GM04504 (cell line): ENCODE results near the gene HK3.

Experiments
- DNase-seq: peaks from one replicate; pipeline ENCODE4 v3.0.0-alpha.2; 2012; ENCODE audit warnings: low read depth

Gene HK3

DNA sequence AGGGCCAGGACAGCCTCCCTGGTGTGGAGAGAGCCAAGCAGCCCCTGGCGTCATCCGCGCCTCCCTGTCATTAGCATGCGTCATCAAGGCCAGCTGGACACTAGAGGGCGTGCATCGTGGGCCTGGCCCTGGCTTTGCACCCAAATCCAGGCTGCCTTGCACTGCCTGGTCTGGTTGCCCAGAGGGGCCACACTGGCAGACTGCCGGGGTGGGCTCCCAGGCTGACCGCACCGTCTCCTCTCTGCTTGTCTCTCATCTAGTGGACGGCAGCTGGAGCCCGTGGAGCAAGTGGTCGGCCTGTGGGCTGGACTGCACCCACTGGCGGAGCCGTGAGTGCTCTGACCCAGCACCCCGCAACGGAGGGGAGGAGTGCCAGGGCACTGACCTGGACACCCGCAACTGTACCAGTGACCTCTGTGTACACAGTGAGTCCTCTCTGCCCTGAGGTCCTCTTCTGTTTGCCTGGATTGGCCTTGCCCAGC, 29.0 kb downstream of the HK3 start:
- DNase-seq: peak; percentile 17

DNA sequence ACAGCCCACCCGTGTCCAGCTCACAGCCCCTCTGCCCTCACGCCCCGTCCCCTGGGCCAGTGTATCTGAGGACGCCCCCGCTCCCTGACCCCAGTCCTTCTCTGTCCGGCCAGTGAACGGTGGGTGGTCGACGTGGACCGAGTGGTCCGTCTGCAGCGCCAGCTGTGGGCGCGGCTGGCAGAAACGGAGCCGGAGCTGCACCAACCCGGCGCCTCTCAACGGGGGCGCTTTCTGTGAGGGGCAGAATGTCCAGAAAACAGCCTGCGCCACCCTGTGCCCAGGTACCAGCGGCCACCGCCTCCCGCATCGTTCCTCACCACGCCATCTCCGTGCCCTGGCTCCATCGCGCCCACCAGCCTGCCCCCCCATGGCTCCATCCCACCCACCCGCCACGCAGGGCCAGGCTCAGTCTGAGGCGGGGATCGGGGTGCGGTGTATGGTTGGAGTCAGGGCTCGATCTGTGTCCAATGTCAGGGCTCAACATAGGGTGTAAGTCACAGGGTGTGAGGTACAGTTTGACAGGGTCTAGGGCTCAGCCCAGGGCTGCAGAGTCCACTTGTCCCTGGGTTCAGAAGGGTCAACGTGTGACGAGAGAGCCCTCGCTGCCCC, 29.5 kb downstream of the HK3 start:
- DNase-seq: no peak

DNA sequence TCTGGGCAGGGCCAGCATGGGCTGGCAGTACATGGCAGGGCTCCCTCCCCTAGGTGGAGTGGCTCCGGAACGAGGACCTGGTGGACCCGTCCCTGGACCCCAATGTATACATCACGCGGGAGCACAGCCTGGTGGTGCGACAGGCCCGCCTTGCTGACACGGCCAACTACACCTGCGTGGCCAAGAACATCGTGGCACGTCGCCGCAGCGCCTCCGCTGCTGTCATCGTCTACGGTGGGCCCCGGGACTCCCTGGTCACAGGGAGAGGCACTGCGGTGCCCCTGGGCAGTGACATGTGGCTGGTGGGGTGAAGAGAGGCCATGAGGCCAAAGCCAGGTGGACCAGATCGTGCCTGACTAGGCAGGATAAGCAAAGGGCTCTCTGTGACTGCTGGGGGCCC, 30.4 kb downstream of the HK3 start:
- no peak for DNase-seq

DNA sequence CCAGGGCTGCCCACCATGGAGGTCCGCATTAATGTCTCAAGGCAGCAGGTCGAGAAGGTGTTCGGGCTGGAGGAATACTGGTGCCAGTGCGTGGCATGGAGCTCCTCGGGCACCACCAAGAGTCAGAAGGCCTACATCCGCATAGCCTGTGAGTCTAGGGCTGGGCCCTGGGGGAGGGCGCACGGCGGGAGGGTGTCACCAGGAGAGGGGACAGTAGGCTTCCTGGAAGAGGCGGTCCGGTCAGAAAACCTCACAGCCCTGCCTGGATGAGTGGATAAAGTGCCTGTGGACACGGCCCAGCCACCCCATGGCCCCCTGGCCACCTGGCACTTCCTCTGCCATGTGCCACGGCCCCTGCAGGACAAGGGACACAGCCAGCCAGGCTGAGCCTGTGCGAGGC, 31.0 kb downstream of the HK3 start:
- no peak for DNase-seq

DNA sequence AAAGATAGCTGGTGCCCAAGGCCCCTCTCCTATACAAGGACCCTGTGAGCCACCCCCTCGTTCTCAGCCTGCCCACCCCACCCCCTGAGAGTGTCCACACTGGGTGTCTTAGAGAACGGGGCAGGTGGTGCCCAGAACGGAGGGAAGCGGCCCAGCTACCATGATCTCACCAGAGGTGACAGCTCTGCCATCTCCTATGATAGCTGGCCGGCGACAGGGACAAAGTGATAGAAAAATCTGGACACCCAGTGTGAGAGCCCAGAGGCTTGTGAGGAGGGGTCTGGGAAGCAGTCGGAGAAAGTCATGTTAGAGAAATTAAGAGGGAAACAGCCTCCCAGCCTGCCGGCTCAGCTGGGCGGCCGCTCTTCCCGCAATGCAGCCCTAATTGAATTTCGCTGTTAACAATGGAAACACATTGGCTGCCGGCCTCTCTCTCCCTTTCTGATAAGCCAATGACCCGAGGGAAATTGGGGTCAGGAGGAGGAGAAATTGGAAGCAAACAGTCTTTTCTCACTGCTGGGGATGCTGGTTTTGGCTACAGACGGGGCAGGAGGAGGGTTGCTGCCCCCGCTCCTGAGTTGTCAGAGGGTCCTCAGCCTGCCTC, 32.3 kb downstream of the HK3 start:
- DNase-seq: no peak

DNA sequence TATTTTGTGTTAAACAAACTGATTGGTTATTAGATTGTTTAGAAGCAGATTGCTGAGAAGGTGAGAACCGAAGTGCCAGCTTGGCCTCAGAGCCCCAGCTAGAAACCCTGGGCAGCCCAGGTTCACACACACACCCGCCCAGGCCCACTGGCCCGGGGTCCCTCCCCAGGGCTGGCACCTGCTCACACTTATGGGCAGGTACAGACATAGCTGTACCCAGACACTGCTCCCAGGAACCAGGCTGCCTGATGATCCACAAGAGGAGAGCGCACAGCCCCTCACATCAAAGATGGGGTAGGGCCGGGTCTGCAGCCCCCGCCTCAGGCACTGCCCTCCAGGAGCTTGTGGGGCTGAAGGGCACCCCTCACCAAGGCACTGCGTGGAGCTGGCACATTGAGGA, 33.2 kb downstream of the HK3 start:
- DNase-seq: no peak

DNA sequence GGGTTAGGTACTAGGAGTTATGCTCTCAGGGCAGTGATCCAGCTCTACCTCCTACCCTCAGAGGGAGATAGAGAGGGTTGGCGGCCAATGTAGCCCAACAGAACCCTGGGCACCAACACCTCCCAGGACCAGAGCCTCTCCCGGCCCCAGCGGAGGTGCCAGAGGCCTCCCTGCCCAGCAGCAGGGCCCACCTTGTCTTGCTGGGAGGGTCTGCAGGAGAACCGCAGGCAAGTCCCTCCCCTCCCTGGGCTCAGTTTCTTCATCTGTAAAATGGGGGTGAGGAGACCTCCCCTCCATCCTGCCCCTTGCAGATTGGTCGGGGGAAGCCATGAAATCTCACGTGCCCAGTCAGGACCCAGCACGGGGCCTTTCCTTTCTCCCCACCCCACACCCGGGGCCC, 34.4 kb downstream of the HK3 start:
- DNase-seq: no peak

DNA sequence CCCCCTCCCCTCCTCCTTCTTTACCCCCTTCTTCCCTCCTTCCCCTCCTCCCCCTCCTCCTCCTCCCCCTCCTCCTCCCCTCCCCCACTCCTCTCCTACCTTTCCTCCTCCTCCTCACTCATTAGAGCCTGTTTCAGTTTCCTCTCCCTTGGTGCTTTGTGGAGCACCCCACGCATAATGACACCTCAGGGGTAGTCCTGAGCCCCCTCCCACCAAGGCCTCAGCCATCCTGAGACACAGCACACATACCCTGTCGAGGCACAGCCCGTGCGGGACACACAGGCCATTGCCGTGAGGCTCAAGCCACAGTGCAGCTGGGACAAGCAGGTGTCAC, 35.4 kb downstream of the HK3 start:
- DNase-seq: no peak

DNA sequence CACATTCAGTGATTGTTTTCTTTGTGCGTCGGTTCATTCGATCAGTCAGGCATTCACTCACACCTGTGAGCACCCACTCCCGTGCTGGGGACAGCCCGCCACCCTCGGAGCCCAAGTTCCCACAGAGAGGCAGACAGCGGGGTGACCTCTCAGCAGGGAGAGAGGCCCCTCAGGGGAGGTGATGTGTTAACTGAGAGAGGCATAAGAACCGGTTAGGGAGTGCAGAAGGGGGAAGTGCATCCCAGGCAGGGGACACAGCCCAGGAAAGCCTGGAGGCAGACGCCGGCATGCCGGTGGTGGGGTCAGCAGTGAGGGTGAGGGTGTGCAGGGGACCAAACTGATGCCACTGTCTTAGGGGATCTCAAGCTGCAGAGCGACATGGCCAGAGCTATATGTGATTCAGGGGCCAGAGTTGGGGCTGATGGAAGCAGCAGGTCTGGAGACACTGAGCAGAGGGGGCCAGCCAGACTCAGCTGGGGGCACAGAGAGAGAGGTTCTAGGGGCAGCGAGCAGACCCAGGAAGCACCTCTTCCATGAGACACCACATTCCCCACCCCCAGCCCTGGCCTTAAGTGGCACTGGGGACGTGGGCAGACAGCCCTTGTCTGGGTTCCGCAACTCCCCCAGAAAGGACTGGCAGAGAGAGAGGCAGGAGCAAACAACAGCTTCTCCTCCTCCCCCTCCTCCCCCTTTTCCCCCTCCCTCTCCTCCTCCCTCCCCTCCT, 35.9 kb downstream of the HK3 start:
- DNase-seq: no peak

DNA sequence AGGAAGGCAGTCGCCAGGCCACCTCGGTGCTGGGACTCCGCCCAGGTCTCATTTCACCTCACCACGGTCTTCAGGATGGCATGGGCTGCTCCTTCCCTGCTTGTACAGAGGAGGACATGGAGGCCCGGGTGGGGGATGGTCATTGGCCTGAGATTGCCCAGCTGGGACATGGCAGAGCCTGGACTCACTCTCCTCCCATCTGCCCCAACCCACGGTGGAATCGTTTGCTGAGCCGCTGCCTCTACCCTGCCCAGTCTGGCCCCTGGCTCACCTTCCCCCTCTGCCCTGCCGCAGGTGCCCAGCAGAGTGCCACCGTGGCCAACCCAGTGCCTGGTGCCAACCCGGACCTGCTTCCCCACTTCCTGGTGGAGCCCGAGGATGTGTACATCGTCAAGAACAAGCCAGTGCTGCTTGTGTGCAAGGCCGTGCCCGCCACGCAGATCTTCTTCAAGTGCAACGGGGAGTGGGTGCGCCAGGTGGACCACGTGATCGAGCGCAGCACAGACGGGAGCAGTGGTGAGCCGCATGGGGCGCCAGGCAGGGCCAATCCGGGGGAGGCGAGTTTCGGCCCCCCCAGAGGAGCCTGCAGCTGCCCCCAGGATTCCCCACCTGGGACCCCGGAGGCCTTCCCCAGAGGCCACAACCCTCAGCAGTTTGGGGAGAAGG, 36.7 kb downstream of the HK3 start:
- DNase-seq: no peak

DNA sequence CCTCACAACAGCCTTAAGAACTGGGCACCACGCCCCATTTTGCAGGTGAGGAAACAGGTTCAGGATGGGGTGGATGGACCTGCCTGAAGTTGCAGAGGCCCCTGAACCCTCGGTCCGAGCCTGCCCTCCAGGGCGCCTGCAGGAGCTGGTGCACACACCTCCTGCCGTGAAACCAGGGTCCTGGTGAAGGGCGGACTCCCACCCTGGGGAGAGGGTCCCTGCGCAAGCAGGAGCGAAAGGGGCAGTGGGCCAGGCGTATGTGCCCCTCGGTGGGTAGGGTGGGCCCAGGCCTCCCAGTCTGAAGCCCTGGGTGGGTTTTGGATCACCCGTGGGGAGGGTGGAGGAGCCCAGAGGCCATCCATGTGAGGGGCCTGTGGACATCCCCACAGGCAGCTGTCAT, 37.9 kb downstream of the HK3 start:
- DNase-seq: no peak

DNA sequence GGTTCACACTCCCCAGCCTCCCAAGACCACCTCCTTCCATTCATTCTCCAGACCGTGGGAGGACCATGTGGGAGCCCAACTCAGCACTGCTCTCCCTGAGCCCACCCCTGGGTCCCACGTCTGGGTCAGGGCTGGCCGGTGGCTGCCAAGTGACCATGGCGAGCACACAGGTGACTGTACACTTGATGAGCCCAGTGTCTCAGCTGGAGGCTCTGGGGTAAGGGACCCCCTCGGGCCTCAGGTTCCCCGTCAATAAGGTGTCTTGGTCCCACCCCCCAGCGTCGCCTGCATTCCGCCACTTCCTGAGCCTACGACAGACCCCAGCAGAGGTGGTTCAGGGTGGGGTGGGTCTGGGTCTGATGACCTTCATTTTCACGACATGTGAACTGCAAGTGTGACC, 38.8 kb downstream of the HK3 start:
- no peak for DNase-seq

DNA sequence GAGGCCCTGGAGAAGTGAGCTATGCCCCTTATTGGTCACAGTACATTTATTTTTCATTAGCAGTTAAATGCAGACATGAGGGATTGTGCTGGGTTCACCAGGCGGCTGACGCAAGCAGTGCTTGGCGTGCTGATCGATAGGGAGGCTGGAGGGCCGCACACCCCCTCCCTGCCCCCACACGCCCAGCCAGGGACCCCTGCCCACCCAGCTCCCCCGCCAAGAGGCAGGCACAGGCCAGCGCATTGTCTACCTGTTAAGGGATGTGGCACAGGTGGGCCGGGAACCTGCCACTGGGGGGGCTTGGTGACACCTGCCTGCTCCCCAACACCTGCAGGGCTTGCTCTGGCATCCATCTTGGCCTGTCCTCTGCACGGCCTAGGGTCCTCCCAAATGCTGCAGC, 39.2 kb downstream of the HK3 start:
- DNase-seq: no peak

DNA sequence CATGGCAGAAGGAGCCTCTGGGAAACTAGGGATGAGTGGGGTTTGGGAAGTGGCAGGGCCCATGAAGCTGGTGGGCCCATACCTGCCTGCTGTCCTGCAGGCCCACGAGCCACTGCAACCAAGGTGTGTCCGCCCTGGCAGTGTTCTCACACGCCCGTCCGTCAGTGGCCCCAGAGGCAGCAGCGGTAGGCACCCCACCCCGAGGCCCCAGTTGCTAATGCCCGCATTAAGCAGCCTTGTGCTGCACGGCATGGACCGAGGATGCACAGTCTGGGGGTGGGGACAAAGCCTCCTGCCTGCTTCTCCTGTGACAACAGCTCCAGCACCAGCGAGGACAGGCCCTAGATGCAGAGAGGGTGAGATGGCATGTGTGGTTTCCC, 41.3 kb downstream of the HK3 start:
- DNase-seq: no peak

DNA sequence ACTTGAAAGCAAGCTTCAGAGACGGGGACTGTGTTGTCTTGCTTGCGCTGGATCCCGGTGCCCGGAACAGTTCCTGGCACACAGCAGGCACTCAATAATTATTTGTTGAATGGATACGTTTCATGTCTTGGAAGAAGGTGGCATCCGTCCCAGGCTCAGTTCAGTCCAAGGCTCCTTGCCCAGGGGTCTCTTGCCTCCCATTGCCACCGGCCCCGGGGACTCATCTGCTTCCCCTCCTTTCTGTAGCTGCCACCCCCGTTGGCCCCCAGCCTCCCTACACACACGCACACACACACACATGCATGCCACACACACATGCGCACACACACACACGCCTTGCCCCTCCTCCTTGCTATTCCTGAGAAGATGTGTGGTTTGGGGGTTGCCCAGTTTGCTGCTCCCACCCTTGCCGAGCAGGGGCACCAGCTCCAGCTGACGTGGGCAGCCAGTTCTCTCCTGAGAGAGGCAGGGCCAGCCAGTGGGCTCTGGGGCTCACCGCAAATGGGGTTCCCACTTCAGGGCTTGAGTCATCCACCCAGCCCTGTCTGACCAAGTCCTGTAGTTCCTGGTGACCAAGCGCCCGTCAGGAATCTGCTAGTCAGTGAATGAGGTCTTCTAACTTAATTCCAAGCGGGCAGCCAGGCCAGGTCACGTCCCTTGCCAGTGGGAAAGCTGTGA, 41.8 kb downstream of the HK3 start:
- DNase-seq: no peak

DNA sequence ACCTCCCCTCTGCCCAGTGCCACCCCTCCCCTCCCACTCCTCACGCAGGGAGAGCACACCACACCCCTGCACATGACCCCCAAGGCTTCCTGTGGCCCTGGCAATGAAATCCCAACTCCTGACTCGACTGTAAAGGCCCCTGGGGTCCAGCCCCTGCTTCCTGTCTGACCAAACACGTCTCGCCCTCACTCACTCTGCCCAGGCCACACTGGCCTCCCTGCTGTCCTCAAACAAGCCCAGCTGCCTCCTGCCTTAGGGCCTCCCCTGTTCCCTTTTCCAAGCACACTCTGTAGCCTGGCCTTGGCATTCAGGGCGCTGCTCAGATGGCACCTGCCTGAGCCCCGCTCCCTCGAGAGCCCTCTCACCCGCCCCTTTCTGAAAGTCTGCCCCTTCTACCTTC, 42.4 kb downstream of the HK3 start:
- no peak for DNase-seq

DNA sequence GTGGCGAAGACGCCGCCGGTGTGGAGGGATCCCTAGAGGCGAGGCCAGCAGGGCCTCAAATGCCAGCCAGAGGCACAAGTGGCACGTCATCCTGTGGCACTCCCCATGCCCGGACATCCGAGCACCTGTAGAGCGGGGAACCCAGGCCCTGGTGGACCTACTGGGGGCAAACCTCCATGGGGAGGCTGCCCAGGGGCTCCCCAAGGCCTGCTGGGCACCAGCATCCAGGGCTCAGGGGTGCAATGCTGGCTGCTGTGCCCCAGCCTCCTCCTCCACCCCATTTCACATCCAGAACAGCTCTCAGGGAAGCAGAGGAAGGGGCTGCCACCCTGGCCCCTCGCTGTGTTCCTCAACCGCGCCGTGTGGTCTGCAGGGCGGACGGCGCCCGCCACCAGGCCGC, 43.5 kb downstream of the HK3 start:
- no peak for DNase-seq

DNA sequence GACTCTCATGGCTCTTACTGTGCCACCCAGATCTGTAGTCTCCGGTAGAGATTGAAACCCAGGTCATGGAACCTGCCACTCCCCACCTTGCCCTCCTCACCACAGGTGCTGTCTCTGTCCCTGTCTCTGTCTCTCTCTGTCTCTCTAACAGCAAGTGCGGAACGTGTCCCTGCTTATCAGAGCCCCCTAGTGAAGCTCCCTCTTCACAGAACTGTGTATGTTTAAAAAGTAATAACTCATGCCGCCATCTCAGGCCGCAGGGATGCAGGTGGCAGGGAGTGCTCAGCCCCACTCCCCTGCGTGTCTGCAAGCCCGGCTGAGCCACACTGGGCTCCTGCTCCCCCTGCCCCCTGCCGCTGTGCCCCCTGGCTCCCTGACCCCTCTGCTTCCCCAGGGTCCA, 45.0 kb downstream of the HK3 start:
- DNase-seq: no peak

DNA sequence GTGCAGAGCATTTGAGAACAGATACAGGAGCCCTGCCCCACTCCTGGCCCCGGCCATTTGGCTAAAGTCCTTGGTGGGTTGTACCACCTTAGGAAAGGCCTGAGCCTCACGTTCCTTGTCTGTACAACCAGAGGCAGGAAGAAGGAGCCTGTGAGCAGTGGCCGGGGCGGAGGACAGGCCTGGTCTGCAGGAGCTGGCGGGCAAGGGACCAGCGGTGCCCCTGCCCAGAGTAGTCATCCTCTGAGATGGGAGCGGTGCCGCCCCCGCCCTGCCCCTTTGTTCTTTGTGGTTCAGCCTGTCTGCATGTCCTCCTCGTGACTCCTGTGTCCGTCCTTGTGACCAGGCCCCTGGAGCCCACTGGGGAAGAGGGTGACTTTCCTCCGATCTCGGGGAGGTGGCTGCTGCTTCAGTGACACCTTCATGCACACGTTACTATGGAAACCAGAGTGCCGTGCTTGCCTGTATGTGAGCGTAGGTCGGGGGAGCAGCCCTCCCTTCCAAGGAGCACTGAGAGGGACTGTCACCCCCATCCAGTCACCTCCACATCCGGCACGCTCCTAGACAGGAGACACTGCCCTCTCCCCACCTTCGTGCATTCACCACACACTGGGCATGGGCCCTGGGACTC, 45.9 kb downstream of the HK3 start:
- no peak for DNase-seq

DNA sequence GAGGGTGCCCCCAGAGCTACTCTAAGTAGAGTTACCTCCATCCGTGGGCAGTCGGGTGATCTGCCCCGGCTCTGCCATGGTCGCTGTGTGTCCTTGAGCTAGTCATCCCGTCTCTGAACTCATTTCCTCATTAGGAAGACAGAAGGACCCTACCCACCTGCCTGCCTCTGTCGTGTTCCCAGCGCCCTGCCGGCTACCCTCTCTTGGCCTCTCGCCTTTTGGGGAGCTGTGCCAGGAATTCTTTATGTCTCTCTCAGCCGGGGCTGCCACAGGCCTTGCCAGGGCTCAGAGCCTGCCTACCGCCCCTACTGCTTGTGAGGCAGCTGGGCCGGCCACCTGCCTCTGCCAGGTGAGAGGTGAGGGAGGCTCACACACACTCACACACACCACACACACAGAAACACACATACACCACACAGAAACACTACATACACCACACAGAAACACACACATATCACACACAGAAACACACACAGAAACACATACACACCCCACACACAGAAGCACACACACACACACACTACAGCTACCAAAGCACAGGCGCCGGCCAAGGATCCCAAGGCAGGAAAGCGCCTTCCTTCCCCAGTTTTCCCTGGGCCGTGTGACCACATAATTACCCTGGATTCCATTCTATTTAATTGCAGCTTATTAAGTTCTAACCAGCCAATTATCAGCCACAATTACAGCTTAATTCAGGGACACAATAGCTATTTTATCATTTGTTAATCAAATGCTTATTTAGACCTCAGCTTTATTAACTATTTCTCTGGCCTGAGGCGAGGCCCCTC, 47.1 kb downstream of the HK3 start:
- no peak for DNase-seq

DNA sequence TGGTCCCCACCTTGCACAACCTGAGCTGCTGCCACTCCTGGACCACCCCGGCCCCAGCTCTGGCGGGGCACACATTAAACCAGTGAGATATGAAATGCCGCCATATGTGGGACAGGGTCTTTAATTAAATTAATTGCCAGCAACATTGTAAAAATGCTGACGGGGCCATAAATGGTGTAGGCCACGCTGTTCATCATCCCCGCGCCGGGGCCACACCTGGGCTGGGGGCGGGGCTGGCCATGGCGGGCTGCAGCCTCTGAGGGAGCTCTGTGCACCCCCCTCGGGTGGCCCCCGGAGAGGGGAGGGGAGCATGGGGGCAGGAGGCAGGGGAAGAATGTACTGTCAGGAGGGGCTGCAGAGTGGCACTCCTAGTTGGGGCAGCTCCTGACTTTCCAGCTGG, 47.8 kb downstream of the HK3 start:
- DNase-seq: no peak
